Skin epidermis (tissue), 12 donors: ENCODE results near the gene STK24.

ENCODE experiments used
- H3K27ac ChIP-seq, 21 experiments: fragments of 200-600 bp; sonication (generic) in 11 of 21; one replicate each; pipeline ENCODE4 v1.5.0; 2020; ENCODE audit warnings: mild to moderate bottlenecking in 3 of 21, inconsistent platforms in 2 of 21, moderate library complexity in 2 of 21
- H3K4me3 ChIP-seq, 7 experiments: fragments of 200-600 bp; sonication (generic) in 2 of 7; one replicate each; pipeline ENCODE4 v1.5.0; 2020; ENCODE audit warnings: inconsistent platforms in 2 of 7, mild to moderate bottlenecking in 2 of 7, moderate library complexity in 1 of 7

The STK24 gene

GRCh38 chr13:98483601-98484288 is 93.2 kb downstream of the STK24 start:
- no peak overlapping the region for H3K4me3 ChIP-seq
- peak overlapping the region in 20 of 21 experiments; percentile 35 to 87 (median 80) for H3K27ac ChIP-seq

GRCh38 chr13:98482476-98483444 is 94.1 kb downstream of the STK24 start:
- H3K4me3 ChIP-seq: no peak overlapping the region
- H3K27ac ChIP-seq: peak overlapping the region in 19 of 21 experiments; percentile 6 to 87 (median 79)

- Histone ChIP-seq H3K27ac (peak overlapping the region in 2 of 21 experiments; percentile 36 to 46), H3K4me3 (no peak overlapping the region)
Measured at GRCh38 chr13:98480915-98481877, 95.7 kb downstream of the STK24 start.

- no peak overlapping the region for H3K4me3 ChIP-seq
- H3K27ac ChIP-seq: peak overlapping the region in 1 of 21 experiments; percentile 8
Measured at GRCh38 chr13:98479496-98480003, 97.4 kb downstream of the STK24 start.

GRCh38 chr13:98478189-98479129 is 98.4 kb downstream of the STK24 start:
- Histone ChIP-seq H3K4me3 (no peak overlapping the region), H3K27ac (peak overlapping the region in 3 of 21 experiments; percentile 13 to 53 (median 38))

GRCh38 chr13:98476538-98476966 is 100.4 kb downstream of the STK24 start:
- Histone ChIP-seq H3K4me3 (no peak overlapping the region), H3K27ac (peak overlapping the region in 19 of 21 experiments; percentile 8 to 79 (median 58))

- peak overlapping the region in 17 of 21 experiments; percentile 8 to 79 (median 62) for H3K27ac ChIP-seq
- no peak overlapping the region for H3K4me3 ChIP-seq
Measured at GRCh38 chr13:98476106-98476505, 100.8 kb downstream of the STK24 start.

- peak overlapping the region in 13 of 21 experiments; percentile 21 to 75 (median 65) for H3K27ac ChIP-seq
- H3K4me3 ChIP-seq: no peak overlapping the region
Measured at GRCh38 chr13:98475522-98475921, 101.4 kb downstream of the STK24 start.

GRCh38 chr13:98474761-98475160 is 102.1 kb downstream of the STK24 start:
- Histone ChIP-seq H3K4me3 (no peak overlapping the region), H3K27ac (peak overlapping the region in 1 of 21 experiments; percentile 37)

- no peak overlapping the region for H3K4me3 ChIP-seq
- H3K27ac ChIP-seq: peak overlapping the region in 1 of 21 experiments; percentile 37
Measured at GRCh38 chr13:98474292-98474691, 102.6 kb downstream of the STK24 start.

GRCh38 chr13:98473788-98474144 is 103.1 kb downstream of the STK24 start:
- Histone ChIP-seq H3K27ac (peak overlapping the region in 3 of 21 experiments; percentile 4 to 42 (median 18)), H3K4me3 (no peak overlapping the region)

- no peak overlapping the region for H3K4me3 ChIP-seq
- peak overlapping the region in 3 of 21 experiments; percentile 4 to 42 (median 18) for H3K27ac ChIP-seq
Measured at GRCh38 chr13:98473135-98473787, 103.6 kb downstream of the STK24 start.

GRCh38 chr13:98471934-98472333 is 105.0 kb downstream of the STK24 start:
- H3K27ac ChIP-seq: peak overlapping the region in 1 of 21 experiments; percentile 19
- no peak overlapping the region for H3K4me3 ChIP-seq

GRCh38 chr13:98470920-98471319 is 106.0 kb downstream of the STK24 start:
- Histone ChIP-seq H3K27ac (no peak overlapping the region), H3K4me3 (no peak overlapping the region)

GRCh38 chr13:98468929-98469328 is 108.0 kb downstream of the STK24 start:
- H3K4me3 ChIP-seq: no peak overlapping the region
- no peak overlapping the region for H3K27ac ChIP-seq

- H3K27ac ChIP-seq: no peak overlapping the region
- no peak overlapping the region for H3K4me3 ChIP-seq
Measured at GRCh38 chr13:98468361-98468760, 108.5 kb downstream of the STK24 start.

- peak overlapping the region in 1 of 21 experiments; percentile 3 for H3K27ac ChIP-seq
- no peak overlapping the region for H3K4me3 ChIP-seq
Measured at GRCh38 chr13:98467263-98467985, 109.5 kb downstream of the STK24 start.
